Fibroblast of skin of scalp (primary cell): ENCODE measurements around the gene FREY1.
A peak's percentile ranks its signal among the peaks of the same experiment; 100 is the strongest.

ENCODE experiments used
- DNase-seq: peaks from one replicate; pipeline ENCODE4 v3.0.0-alpha.2; 2013

Gene FREY1

DNA sequence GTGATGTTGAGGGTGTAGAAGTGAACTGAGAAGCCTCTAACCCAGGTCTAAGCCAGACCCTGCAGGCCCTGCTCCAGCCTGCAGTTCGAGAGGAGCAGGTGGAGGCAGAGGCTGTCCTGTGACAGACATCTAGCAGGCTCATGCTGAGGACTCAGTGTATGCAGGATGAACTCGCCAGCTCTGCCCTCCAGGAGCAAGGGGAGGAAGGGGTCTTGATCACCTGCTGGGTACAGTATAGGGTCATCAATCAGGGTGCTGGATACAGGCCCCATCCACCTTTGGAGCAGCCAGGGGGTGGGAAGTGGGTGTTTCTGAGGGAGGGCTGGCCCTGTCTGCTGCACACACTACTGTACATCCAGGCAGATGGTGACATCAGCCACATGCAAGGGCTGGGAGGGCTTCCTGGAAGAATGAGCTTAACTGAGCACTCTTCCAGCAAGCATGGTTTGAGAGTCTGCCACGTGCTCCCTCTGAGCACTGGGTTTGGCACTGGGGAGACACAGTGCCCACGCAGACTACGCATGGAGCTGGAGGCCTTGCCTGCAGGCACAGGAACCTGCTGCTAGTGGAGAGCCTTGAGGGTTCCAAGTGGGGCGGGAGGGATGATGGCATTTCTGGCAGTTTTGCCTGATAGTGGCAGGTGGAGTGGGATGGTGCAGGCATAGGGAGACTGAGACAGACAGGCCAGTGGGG lies 12.4 kb downstream of the FREY1 start:
- DNase-seq: no peak

DNA sequence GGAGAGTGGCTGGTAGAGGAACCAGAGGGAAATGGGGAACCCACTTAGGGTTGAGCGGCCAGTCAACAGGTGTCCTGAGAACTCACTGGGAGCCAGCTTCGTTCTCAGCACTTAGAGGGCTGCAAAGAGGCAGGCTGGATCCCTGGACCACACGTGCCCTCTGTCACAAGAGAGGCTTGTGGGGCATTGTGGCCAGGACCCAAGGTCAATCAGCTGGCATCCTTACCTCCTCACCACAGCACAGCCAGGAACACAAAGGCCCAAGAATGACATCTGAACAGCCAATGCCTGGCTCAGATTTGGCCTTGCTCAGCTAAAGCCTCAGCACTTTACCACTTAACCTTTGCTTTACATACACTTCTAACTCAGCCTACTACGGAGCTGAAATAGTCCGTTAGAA lies 14.2 kb downstream of the FREY1 start:
- no peak for DNase-seq

DNA sequence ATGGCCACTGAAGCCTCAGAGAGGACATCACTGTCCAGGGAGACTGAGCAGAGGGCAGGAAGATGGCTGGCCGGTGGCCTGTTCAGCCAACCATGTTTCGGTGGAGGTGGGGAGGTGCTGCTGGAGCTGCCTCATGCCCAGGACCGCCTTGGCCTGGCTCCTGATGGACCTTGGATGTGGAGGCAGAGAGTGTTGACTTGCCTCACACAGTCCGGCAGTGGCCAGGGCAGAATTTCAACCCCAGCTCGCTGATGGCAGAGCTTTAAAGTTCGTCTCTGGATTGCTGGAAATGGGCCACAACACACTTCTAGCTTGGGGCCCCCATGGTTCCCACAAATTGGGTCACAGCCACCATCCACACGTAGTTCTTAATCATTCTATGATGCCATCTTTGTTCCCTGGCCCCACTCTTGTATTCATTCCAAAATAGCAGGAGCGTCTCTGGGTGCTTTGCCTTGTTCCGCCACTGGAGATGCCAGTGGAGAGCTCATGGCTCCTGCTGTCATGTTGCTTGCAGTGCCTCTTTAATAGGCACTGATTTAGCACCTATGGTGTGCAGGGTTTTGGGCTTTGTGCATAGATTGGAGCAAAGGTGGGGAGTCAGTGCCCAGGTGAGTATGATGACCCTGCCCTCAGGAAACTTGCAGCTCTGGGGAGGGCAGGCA lies 16.1 kb downstream of the FREY1 start:
- no peak for DNase-seq

DNA sequence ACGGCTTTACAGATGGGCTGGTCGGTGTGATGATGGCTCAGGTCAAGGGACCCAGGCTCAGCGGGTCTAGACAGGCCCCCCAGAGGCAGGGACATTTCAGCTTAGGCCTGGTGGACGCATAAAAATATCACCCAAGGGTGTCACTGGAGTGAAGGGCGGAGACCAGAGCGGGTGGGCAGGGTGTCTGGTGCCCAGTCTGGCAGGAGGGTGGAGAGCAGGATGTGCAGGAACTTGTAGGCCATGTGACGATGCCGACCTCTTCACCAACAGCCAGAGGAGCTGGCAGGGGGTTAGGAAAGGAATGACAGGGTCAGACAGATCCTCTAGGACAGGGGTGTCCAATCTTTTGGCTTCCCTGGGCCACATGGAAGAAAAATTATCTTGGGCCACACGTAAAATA lies 17.1 kb downstream of the FREY1 start:
- DNase-seq: no peak

- no peak for DNase-seq
Observed at GRCh38 chr11:45889555-45889954, 17.5 kb downstream of the FREY1 start.

DNA sequence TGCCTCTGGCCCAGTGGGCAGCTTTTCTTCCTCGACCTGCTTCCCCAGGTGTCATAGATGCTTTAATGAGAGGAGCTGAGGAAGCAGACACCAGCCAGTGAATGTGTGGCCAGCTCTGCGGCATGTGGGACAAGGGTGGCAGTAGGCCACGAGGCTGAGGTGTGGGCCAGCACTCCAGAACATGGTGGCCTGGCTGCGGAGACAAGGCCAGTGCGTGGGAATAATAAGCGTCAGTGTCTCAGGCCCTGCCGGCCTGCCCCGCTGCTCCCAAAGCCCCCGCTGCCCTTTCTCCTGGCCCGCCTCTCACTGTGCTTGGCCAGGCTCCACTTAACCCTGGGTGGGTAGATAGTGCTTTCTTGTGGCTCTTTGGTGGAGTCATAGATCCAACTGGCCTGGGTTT lies 19.5 kb downstream of the FREY1 start:
- DNase-seq: no peak

DNA sequence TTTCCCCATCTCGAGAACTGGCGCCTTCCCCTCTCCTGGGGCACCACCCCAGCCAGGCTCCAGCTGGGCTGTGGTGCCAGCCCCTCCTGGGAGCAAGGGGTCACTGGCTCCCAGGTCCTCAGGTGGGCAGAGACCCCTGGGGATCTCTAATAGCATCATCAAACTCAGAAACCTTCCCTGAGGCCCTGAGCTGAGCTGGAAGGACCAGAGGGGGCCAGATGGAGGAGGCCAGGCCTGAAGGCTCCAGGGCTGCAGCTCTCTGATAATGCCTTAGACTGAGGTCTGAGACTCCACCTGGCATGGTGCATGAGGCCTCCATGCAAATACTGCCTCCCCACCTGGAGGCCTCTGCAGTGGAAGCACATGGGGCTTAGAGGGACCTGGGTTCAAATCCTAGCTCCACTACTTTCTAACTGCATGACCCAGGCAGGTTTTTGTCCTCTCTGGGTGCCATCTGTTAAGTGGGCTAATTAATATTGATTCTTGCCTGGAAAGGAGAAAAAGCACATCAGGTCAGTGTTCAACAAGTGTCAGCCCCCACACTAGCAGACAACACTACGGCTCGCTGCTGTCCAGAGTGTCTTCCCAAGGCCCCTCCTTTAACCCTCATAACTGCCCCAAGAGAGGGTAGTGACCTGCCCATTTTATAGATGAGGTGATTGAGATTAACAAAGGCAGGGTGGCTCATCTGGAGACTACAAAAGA lies 20.1 kb downstream of the FREY1 start:
- DNase-seq: no peak

DNA sequence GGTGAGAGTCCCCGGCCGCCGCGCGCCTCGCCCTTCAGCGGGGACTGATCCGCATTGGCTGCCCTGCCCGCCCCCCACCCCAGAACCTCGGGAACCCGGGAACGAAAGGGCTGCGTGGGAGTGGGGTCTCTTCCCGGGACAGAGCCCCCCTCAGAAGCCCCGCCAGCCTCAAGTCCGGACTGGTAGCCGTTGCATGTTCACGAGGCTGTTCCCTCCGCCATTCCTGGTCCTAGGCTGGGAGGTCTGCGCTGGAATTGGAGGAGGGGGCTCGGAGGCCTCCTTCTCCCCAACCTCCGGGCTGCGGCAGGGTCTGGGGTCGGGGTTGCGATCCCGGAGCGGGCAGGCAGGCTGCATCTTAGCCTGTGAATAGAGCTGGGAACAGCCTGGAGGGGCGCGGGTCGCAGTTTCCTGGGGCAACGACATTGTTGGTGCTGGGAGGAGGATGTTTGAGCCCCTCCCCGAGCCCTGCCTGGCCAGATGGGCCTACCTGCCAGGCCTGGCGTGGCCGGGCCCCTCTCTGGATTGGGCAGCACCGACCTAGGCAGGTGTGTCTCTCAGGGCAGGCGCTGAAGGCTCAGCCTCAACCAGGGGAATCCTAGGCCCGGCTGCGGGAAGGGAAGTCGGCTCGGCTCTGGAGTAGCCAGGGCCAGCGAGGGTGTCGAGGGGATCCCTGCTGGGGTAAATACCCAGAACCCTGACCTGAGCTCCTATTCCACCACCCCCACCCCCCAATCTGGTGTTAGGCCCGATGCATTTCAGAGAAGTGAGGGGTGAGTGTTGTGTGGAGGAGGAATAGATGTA lies 20.9 kb downstream of the FREY1 start:
- no peak for DNase-seq

- peak; percentile 31 for DNase-seq
Observed at GRCh38 chr11:45885274-45885920, 21.7 kb downstream of the FREY1 start, which contains the start of gene MAPK8IP1. Gene MAPK8IP1 (plus strand): TSS chr11:45885651. CDS start chr11:45885821, 170 bp downstream.

DNA sequence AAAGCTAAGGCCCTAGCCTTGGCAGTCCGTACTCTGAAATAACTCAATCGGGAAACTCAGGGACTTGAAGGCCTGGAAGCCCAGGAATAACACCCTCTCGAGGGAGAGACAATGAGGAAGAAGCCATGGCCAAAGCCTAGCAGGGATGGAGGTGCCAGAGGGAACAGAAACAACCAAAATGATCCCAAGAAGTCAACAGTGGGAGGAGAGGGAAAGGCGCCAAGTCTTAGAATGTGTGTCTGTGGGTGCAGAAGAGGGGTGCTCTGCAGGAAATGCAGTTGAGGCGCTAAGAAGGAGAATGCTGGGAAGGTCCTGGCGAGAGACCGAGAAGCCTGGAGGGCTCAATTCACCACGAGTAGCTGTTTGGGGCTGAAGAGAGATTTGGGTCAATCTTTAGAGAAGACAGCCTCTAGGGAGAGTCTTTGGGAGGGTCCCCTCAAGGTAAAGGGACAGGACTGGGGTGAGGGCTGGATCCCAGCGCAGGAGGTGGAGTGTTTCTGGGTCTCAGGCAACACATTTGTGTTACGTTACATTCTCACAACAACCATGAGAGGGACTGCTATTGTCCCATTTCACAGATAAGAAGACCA lies 22.4 kb downstream of the FREY1 start:
- DNase-seq: no peak

- DNase-seq: no peak
Observed at GRCh38 chr11:45881708-45882368, 25.2 kb downstream of the FREY1 start.

DNA sequence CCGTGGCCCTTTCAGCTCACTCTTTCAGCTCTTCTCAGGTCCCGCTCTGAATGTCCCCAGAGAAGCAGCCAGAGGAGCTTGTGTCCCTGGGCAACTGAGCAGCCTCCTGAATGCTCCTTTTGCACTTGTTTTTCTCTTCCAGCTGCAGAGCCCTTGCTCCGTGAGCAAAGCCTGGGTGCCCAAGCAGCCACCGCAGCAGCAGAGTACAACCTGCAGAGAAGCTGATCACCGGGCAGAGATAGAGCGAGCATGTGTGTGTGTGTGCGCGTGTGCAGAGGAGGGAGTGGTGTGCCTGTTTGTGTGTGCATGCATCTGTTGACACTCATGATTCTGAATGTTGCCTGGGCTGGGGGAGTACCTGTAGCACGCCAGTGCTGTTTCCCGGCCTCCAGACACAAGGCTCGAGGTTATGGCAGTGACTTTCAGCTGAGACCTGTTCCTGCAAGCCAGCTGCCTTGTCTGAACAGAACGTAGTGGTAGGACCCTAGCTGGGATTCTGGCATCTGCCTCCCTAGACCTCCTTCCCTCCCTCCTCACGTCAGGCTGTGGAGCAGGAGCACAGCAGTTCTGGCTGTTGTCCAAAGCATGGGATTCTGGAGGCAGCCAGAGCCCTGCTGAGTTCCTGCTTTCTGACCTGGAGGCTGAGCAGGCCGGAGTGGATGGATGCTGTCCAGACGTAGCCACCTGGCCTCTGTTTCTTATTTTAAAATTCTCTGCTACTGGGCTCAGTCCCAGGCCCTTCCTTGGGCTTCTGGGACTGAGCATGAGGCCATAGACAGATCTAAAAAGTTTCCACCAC lies 26.1 kb downstream of the FREY1 start:
- DNase-seq: no peak

DNA sequence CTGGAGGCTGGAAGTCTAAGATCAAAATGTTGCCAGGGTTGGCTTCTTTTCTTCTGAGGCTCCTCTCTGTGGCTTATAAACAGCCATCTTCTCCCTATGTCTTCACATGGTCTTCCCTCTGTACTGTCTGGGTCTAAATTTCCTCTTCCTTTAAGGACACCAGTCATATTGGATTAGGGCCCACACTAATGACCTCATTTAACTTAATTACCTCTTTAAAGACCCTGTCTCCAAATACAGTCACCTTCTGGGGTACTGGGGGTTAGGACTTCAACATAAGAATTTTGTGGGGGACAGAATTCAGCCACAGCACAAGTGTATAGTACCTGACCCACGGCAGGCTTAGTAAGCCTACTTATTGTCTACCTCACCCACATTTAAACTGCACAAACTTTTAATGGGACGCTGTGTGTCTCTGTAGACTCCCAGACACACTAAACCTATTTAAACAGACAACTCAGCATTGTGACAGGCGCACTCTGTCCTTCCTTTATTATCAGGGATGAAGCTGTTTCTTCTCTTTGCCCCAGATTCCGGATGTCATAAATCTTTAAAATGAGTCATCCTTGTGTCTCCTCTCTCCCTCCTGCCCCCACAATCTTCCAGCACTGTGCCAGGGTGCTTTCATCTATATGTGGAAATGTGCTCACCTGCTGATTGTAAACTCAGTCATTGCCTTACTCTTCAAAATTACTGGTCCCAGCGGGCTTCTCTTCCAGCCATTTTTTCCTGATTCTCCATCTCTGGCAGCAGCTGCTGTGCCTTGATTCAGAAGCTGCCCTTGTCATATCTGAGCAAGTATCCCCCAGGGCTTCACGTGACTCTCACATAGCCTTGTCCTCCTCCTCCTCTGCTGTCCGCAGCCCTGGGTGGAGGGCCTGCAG lies 27.0 kb downstream of the FREY1 start:
- DNase-seq: no peak

- no peak for DNase-seq
Observed at GRCh38 chr11:45877845-45878244, 29.2 kb downstream of the FREY1 start.

DNA sequence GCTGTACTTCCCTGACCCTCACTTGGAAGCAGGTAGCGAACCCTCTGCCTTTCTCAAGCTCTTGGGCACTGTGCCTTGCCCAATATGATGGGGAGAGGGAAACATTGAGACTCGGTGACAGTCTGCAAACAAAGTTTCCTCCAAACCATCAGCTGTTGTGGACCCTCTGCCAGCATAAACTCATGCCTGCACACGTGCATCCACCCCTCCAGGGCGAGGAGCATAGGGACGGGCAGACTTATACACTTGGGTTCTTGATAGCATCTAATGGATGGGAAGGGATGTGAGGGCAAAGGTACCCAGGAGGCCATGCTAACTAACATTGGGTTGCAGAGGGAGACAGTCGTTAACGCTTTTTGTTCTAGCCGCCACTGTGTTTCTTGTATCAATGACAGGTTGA lies 29.9 kb downstream of the FREY1 start:
- DNase-seq: no peak

DNA sequence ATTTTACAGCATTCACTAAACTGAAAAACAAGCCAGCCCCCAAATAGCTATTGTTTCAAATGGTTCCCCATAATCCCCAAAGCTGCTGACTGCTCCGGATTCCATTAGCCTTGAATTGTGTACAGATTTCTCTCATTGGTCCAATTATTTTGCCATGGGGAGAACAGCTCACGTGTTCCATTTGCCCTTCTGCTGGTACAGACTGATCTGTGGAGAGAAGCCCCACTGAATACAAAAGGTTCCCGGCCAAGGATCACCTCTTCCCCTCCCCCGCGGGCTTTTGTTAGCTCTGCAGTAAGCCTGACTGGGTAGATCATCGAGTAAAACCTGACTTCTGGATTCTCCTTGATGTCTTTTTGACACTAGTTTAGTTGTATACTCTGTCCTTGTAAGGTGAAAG lies 30.7 kb downstream of the FREY1 start:
- no peak for DNase-seq

GRCh38 chr11:45872651-45873356 lies 34.3 kb downstream of the FREY1 start:
- peak; percentile 88 for DNase-seq

- no peak for DNase-seq
Observed at GRCh38 chr11:45871638-45872037, 35.4 kb downstream of the FREY1 start.

- DNase-seq: no peak
Observed at GRCh38 chr11:45870706-45871105, 36.4 kb downstream of the FREY1 start.
